GM12878 (cell line): Measurements from ENCODE around the gene TMEM235. TPM values are rescaled to one million over a fixed set of nuclear protein-coding genes. Genes with fewer than 3 reads are reported as not detected.

Experiments
- ASH2L ChIP-seq: fragments of 300-600, 200-600 bp; sonication (generic); IDR thresholded peaks from 2 replicates; pipeline ENCODE4 v1.6.1; 2017; ENCODE audit warnings: low read depth, mild to moderate bottlenecking, borderline replicate concordance
- ATF7 ChIP-seq: fragments of 450-650 bp; IDR thresholded peaks from 2 replicates; pipeline ENCODE4 v1.6.1; 2016; ENCODE audit warnings: low read depth, mild to moderate bottlenecking
- BHLHE40 ChIP-seq, 2 experiments: fragments of 450-650 bp in 1 of 2; IDR thresholded peaks; 2 replicates each; pipeline ENCODE4 v1.6.1; 2011 to 2017; ENCODE audit warnings: low read depth in 2 of 2, borderline replicate concordance in 1 of 2, improper control_type of control experiment in 1 of 2, low read length in 1 of 2, mild to moderate bottlenecking in 1 of 2
- BRCA1 ChIP-seq: IDR thresholded peaks from 2 replicates; pipeline ENCODE4 v1.6.1; 2011; ENCODE audit warnings: low read depth, low read length, improper control_type of control experiment
- CEBPB ChIP-seq, 2 experiments: fragments of 150-350 bp in 1 of 2; IDR thresholded peaks; 2 replicates each; pipeline ENCODE4 v1.6.1; 2012 to 2014; ENCODE audit warnings: low read depth in 2 of 2, low read length in 2 of 2, borderline replicate concordance in 1 of 2, inconsistent platforms in 1 of 2
- DPF2 ChIP-seq: fragments of 450-650 bp; IDR thresholded peaks from 2 replicates; pipeline ENCODE4 v1.6.1; 2017; ENCODE audit warnings: mild to moderate bottlenecking
- GABPA ChIP-seq: IDR thresholded peaks from 2 replicates; pipeline ENCODE4 v1.6.1; 2014; ENCODE audit warnings: antibody characterized with exemption, low read depth, mild to moderate bottlenecking, inconsistent platforms
- IRF4 ChIP-seq: IDR thresholded peaks from 2 replicates; pipeline ENCODE4 v1.6.1; 2011; ENCODE audit warnings: low read depth, low read length
- JUND ChIP-seq: IDR thresholded peaks from 2 replicates; pipeline ENCODE4 v1.6.1; 2012; ENCODE audit warnings: low read depth, mild to moderate bottlenecking, low read length, improper control_type of control experiment, moderate library complexity
- KDM1A ChIP-seq: fragments of 200-600 bp; sonication (generic); IDR thresholded peaks from 2 replicates; pipeline ENCODE4 v1.6.1; 2016; ENCODE audit warnings: borderline replicate concordance
- KLF5 ChIP-seq: fragments of 450-650 bp; IDR thresholded peaks from 2 replicates; pipeline ENCODE4 v1.6.1; 2014; ENCODE audit warnings: mild to moderate bottlenecking; ENCODE audit not compliant: partially characterized antibody
- MTA2 ChIP-seq: fragments of 450-650 bp; IDR thresholded peaks from 2 replicates; pipeline ENCODE4 v1.6.1; 2016; ENCODE audit warnings: low read depth, mild to moderate bottlenecking, moderate library complexity
- PAX8 ChIP-seq: fragments of 450-650 bp; IDR thresholded peaks from 2 replicates; pipeline ENCODE4 v1.6.1; 2017; ENCODE audit warnings: mild to moderate bottlenecking, moderate library complexity
- PKNOX1 ChIP-seq: fragments of 450-650 bp; IDR thresholded peaks from 2 replicates; pipeline ENCODE4 v1.6.1; 2016; ENCODE audit warnings: mild to moderate bottlenecking
- PML ChIP-seq: IDR thresholded peaks from 2 replicates; pipeline ENCODE4 v1.6.1; 2012; ENCODE audit warnings: low read length, inconsistent platforms
- POLR2A ChIP-seq: IDR thresholded peaks from 2 replicates; pipeline ENCODE4 v1.6.1; 2011; ENCODE audit warnings: low read depth, mild to moderate bottlenecking, low read length
- RBBP5 ChIP-seq: fragments of 200-600 bp; sonication (generic); conservative IDR thresholded peaks from 2 replicates; pipeline ENCODE4 v1.6.1; 2016
- RUNX3 ChIP-seq: IDR thresholded peaks from 2 replicates; pipeline ENCODE4 v1.6.1; 2012; ENCODE audit warnings: low read length, inconsistent platforms
- SMARCA5 ChIP-seq: fragments of 450-650 bp; IDR thresholded peaks from 2 replicates; pipeline ENCODE4 v1.6.1; 2017; ENCODE audit warnings: mild to moderate bottlenecking
- SRF ChIP-seq, 2 experiments: IDR thresholded peaks; 2 replicates each; pipeline ENCODE4 v1.6.1; 2011; ENCODE audit warnings: low read depth in 2 of 2, low read length in 2 of 2, mild to moderate bottlenecking in 1 of 2, moderate library complexity in 1 of 2
- SUPT20H ChIP-seq: IDR thresholded peaks from 2 replicates; pipeline ENCODE4 v1.6.1; 2011; ENCODE audit warnings: low read depth, mild to moderate bottlenecking, low read length, moderate library complexity, borderline replicate concordance; ENCODE audit not compliant: control insufficient read depth
- SUZ12 ChIP-seq: fragments of 200-600 bp; sonication (generic); IDR thresholded peaks from one replicate; pipeline ENCODE4 v1.6.1; 2018; ENCODE audit warnings: antibody characterized with exemption, mild to moderate bottlenecking; ENCODE audit not compliant: unreplicated experiment
- ZNF274 ChIP-seq: IDR thresholded peaks from one replicate; pipeline ENCODE4 v1.8.0; 2011; ENCODE audit not compliant: insufficient read length, insufficient read depth
- polyA plus RNA-seq, 11 experiments: library from polyadenylated mRNA; depleted of rRNA in 4 of 11; unstranded in 6 of 11; stranded (reverse) in 5 of 11; fragments of >200 nt; fragmentation: Nextera tagmentation in 4 of 11; fragmentation: Illumina TruSeq in 1 of 11; extraction: Ambion mirVana in 4 of 11; extraction: Trizol in 1 of 11; gene quantifications; 1 replicate in 1 of 11; 2 replicates in 10 of 11; pipeline versions ENCODE4 v1.2.1 to v1.2.3, GENCODE V29; 2011 to 2016; ENCODE audit warnings: inconsistent platforms in 2 of 11, missing spikeins in 2 of 11, low read depth in 1 of 11
- total RNA-seq, 4 experiments: library from RNA; depleted of rRNA in 3 of 4; stranded (reverse); fragments of >200 nt in 3 of 4; fragmentation: Illumina TruSeq in 1 of 4; extraction: Trizol in 1 of 4; gene quantifications; 2 replicates each; pipeline versions ENCODE4 v1.2.1 to v1.2.3, GENCODE V29; 2013 to 2021
- TF ChIP-seq, protein P1 (sequence below): fragments of 450-650 bp; formaldehyde crosslinking; IDR thresholded peaks from 2 replicates; pipeline ENCODE4 v1.5.0; 2022; ENCODE audit warnings: mild to moderate bottlenecking, missing genetic modification characterization
- TF ChIP-seq, protein P2 (sequence below): fragments of 450-650 bp; IDR thresholded peaks from 2 replicates; pipeline ENCODE4 v1.6.1; 2016; ENCODE audit warnings: mild to moderate bottlenecking, moderate library complexity, borderline replicate concordance

Gene TMEM235
- total and polyA plus RNA-seq, 10 of the 15 experiments (the other 5 are each of a cell fraction or from before 2014, with no cell fraction given), result not detected

- TF ChIP-seq ZNF274 (no peak), PAX8 (no peak), ASH2L (no peak), SUZ12 (no peak), IRF4 (peak; percentile 69; the same call in 1 of the 2 replicates), JUND (no peak), DPF2 (0 out of 2 replicates have a peak, but pooled peaks have one; percentile 29), CEBPB (IDR thresholded peaks at IDR 0.05; ENCODE audit: borderline replicate concordance in 1 of 2, low read depth in 2 of 2, low read length in 2 of 2) (no peak), ATF7 (peak; percentile 76), MTA2 (peak; percentile 53), BHLHE40 (IDR thresholded peaks at IDR 0.05; ENCODE audit: borderline replicate concordance in 1 of 2, low read depth in 2 of 2, low read length in 1 of 2) (peak; percentile 32 to 55; a peak in 2 of 4 replicates), POLR2A (no peak), SRF (IDR thresholded peaks at IDR 0.05; ENCODE audit: low read depth in 2 of 2, low read length in 2 of 2) (no peak), KLF5 (no peak), BRCA1 (no peak), RUNX3 (peak; percentile 29), GABPA (no peak), RBBP5 (no peak), PML (no peak), SMARCA5 (peak; percentile 74; the same call in 1 of the 2 replicates), SUPT20H (no peak), PKNOX1 (peak; percentile 87), KDM1A (no peak)
- TF ChIP-seq, protein P1, sequence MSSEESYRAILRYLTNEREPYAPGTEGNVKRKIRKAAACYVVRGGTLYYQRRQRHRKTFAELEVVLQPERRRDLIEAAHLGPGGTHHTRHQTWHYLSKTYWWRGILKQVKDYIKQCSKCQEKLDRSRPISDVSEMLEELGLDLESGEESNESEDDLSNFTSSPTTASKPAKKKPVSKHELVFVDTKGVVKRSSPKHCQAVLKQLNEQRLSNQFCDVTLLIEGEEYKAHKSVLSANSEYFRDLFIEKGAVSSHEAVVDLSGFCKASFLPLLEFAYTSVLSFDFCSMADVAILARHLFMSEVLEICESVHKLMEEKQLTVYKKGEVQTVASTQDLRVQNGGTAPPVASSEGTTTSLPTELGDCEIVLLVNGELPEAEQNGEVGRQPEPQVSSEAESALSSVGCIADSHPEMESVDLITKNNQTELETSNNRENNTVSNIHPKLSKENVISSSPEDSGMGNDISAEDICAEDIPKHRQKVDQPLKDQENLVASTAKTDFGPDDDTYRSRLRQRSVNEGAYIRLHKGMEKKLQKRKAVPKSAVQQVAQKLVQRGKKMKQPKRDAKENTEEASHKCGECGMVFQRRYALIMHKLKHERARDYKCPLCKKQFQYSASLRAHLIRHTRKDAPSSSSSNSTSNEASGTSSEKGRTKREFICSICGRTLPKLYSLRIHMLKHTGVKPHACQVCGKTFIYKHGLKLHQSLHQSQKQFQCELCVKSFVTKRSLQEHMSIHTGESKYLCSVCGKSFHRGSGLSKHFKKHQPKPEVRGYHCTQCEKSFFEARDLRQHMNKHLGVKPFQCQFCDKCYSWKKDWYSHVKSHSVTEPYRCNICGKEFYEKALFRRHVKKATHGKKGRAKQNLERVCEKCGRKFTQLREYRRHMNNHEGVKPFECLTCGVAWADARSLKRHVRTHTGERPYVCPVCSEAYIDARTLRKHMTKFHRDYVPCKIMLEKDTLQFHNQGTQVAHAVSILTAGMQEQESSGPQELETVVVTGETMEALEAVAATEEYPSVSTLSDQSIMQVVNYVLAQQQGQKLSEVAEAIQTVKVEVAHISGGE, result no peak
- TF ChIP-seq, protein P2, sequence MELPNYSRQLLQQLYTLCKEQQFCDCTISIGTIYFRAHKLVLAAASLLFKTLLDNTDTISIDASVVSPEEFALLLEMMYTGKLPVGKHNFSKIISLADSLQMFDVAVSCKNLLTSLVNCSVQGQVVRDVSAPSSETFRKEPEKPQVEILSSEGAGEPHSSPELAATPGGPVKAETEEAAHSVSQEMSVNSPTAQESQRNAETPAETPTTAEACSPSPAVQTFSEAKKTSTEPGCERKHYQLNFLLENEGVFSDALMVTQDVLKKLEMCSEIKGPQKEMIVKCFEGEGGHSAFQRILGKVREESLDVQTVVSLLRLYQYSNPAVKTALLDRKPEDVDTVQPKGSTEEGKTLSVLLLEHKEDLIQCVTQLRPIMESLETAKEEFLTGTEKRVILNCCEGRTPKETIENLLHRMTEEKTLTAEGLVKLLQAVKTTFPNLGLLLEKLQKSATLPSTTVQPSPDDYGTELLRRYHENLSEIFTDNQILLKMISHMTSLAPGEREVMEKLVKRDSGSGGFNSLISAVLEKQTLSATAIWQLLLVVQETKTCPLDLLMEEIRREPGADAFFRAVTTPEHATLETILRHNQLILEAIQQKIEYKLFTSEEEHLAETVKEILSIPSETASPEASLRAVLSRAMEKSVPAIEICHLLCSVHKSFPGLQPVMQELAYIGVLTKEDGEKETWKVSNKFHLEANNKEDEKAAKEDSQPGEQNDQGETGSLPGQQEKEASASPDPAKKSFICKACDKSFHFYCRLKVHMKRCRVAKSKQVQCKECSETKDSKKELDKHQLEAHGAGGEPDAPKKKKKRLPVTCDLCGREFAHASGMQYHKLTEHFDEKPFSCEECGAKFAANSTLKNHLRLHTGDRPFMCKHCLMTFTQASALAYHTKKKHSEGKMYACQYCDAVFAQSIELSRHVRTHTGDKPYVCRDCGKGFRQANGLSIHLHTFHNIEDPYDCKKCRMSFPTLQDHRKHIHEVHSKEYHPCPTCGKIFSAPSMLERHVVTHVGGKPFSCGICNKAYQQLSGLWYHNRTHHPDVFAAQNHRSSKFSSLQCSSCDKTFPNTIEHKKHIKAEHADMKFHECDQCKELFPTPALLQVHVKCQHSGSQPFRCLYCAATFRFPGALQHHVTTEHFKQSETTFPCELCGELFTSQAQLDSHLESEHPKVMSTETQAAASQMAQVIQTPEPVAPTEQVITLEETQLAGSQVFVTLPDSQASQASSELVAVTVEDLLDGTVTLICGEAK, result no peak
These were observed 58.5 kb downstream of the TMEM235 start (continued) for GRCh38 chr17:78289802-78290363.
